MCF 10A (cell line): ENCODE measurements around the gene WNT7A. TPM values are rescaled to one million over a fixed set of nuclear protein-coding genes. Genes with fewer than 3 reads are reported as not detected.
"Not testable (repeated sequence)": the region's sequence is repeated elsewhere in the genome, so short reads cannot be mapped to it uniquely, and the experiment has no call there.

Source experiments
- BruUV-seq: library from RNA; stranded (reverse); fragments of 400-500 nt; replicated peaks from 2 replicates; lab custom pipeline; 2021; lab: Mats Ljungman, UMichigan
- CTCF ChIA-PET: fragments of 300-600 bp; sonication (Branson Sonifier 250); formaldehyde crosslinking; extraction: SDS; loops from one replicate; lab custom pipeline; 2021; ENCODE audit warnings: antibody characterized with exemption, inconsistent platforms; lab: Yijun Ruan, JAX
- POLR2A ChIA-PET: fragments of 300-600, 350-650 bp; sonication (Branson Sonifier 250); formaldehyde crosslinking; extraction: SDS; loops from one replicate; lab custom pipeline; 2020; ENCODE audit warnings: antibody characterized with exemption, inconsistent platforms; lab: Yijun Ruan, JAX
- DNase-seq: peaks from one replicate; pipeline ENCODE4 v3.0.0-alpha.2; 2018; ENCODE audit not compliant: unreplicated experiment
- H3K27ac Mint-ChIP-seq: one replicate; pipeline ENCODE4 v1.8.0; 2022; ENCODE audit warnings: mild to moderate bottlenecking, low read depth, mixed read lengths; ENCODE audit not compliant: unreplicated experiment
- H3K27me3 Mint-ChIP-seq: one replicate; pipeline ENCODE4 v1.8.0; 2022; ENCODE audit warnings: mixed read lengths; ENCODE audit not compliant: insufficient read depth, unreplicated experiment
- H3K36me3 Mint-ChIP-seq: one replicate; pipeline ENCODE4 v1.8.0; 2022; ENCODE audit warnings: mild to moderate bottlenecking, moderate library complexity, mixed read lengths; ENCODE audit not compliant: insufficient read depth, unreplicated experiment
- H3K4me1 Mint-ChIP-seq: one replicate; pipeline ENCODE4 v1.8.0; 2022; ENCODE audit warnings: mixed read lengths; ENCODE audit not compliant: insufficient read depth, unreplicated experiment
- H3K4me3 Mint-ChIP-seq: one replicate; pipeline ENCODE4 v1.8.0; 2022; ENCODE audit warnings: mild to moderate bottlenecking, moderate library complexity, mixed read lengths; ENCODE audit not compliant: unreplicated experiment
- H3K9me3 Mint-ChIP-seq: one replicate; pipeline ENCODE4 v1.8.0; 2022; ENCODE audit warnings: mixed read lengths; ENCODE audit not compliant: unreplicated experiment
- CTCF ChIP-seq: fragments of 200-600 bp; IDR thresholded peaks from one replicate; pipeline ENCODE4 v1.8.0; 2022; ENCODE audit warnings: antibody characterized with exemption, mild to moderate bottlenecking; ENCODE audit not compliant: unreplicated experiment
- intact Hi-C: fragments of 100-400 bp; cut with micrococcal nuclease; formaldehyde crosslinking; loops from 2 replicates; pipeline ENCODE4 v1.14.1; 2022
- total RNA-seq: library from RNA; stranded (reverse); gene quantifications from 2 replicates; pipeline ENCODE4 v1.2.3, GENCODE V29; 2022

WNT7A gene
- total RNA-seq, 1 experiment from 2014 or later: 0.47 TPM

- DNase-seq: no peak
- Mint-ChIP-seq H3K27ac (no peak overlapping the region), H3K36me3 (peaks cover 6% of the 10 kb centered on the region), H3K4me3 (no peak overlapping the region), H3K4me1 (peaks cover 16% of the 10 kb centered on the region), H3K27me3 (no peaks in the 10 kb centered on the region), H3K9me3 (no peaks in the 10 kb centered on the region)
- TF ChIP-seq CTCF: no peak
- POLR2A ChIA-PET: no interaction called here
- CTCF ChIA-PET: interaction anchor here (0.5 to 3.3 kb wide), 5 partner anchors 23 to 873 kb away, joined by 3 to 9 read pairs (median 6); no protein-coding TSS in a partner anchor
- no TSS peak for BruUV-seq
- intact Hi-C loops: no loop called here
Measured at GRCh38 chr3:13857702-13858380, 22.0 kb downstream of the WNT7A start.

- H3K9me3 Mint-ChIP-seq, H3K27me3 Mint-ChIP-seq, H3K4me3 Mint-ChIP-seq, BruUV-seq, H3K36me3 Mint-ChIP-seq, intact Hi-C loops, DNase-seq, POLR2A ChIA-PET: not testable (repeated sequence)
- Mint-ChIP-seq H3K27ac (peak overlapping the region; percentile 87), H3K4me1 (peaks cover 19% of the 10 kb centered on the region)
- CTCF ChIA-PET: interaction anchor here (1.3 to 3.3 kb wide), 3 partner anchors 24 to 765 kb away, joined by 6 to 9 read pairs (median 8); no protein-coding TSS in a partner anchor
Measured at GRCh38 chr3:13856628-13857027, 23.2 kb downstream of the WNT7A start.

- intact Hi-C loops: no loop called here
- CTCF ChIA-PET: interaction anchor here (3.3 kb wide), 1 partner anchor 198 kb away, joined by 9 read pairs; no protein-coding TSS in a partner anchor
- POLR2A ChIA-PET: no interaction called here
- peaks cover 25% of the 10 kb centered on the region for H3K4me1 Mint-ChIP-seq
- no peaks in the 10 kb centered on the region for H3K27me3 Mint-ChIP-seq
- DNase-seq: no peak
- H3K9me3 Mint-ChIP-seq: no peaks in the 10 kb centered on the region
- TF ChIP-seq CTCF: no peak
- no peak overlapping the region for H3K4me3 Mint-ChIP-seq
- BruUV-seq: no TSS peak
- peaks cover 6% of the 10 kb centered on the region for H3K36me3 Mint-ChIP-seq
- no peak overlapping the region for H3K27ac Mint-ChIP-seq
Measured at GRCh38 chr3:13856006-13856405, 23.9 kb downstream of the WNT7A start.

GRCh38 chr3:13854492-13854891 is 25.4 kb downstream of the WNT7A start:
- no peak for DNase-seq
- H3K27ac Mint-ChIP-seq: peak overlapping the region; percentile 53
- no peak overlapping the region for H3K4me3 Mint-ChIP-seq
- no peaks in the 10 kb centered on the region for H3K27me3 Mint-ChIP-seq
- peaks cover 34% of the 10 kb centered on the region for H3K4me1 Mint-ChIP-seq
- no peaks in the 10 kb centered on the region for H3K9me3 Mint-ChIP-seq
- TF ChIP-seq CTCF: no peak
- ChIA-PET POLR2A (interaction anchor here (0.9 kb wide), 1 partner anchor 274 kb away, joined by 3 read pairs; no protein-coding TSS in a partner anchor), CTCF (interaction anchor here (0.6 to 3.3 kb wide), 5 partner anchors 11 to 206 kb away, joined by 3 to 9 read pairs (median 3); partner anchors contain the start of gene WNT7A)
- intact Hi-C loops: no loop called here
- H3K36me3 Mint-ChIP-seq: peaks cover 6% of the 10 kb centered on the region
- BruUV-seq: no TSS peak
